ENCODE data around the gene GALNT10.

Gene GALNT10

DNA sequence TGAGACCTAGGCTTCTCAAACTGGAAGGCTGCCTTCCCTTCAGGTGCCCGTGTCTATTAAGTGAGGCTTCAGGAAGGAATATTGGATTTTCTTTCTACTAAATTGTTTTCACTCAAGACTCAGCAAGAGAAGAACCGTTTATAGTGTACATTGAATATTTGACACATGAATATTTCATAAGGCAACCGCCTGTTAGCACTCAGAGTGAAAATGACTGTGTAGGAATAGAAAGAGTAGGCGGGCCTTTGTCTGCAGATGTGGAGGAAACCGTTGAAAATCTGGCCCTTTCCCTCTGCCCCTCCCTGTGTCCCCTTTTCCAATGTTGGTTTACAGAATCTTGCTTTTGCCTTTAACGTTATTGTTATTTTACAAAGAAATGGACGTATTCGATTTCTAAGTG is 261.4 kb downstream of the GALNT10 start:
- DNase-seq: no peak

GRCh38 chr5:154455585-154455984 is 265.1 kb downstream of the GALNT10 start:
- no peak for DNase-seq

DNA sequence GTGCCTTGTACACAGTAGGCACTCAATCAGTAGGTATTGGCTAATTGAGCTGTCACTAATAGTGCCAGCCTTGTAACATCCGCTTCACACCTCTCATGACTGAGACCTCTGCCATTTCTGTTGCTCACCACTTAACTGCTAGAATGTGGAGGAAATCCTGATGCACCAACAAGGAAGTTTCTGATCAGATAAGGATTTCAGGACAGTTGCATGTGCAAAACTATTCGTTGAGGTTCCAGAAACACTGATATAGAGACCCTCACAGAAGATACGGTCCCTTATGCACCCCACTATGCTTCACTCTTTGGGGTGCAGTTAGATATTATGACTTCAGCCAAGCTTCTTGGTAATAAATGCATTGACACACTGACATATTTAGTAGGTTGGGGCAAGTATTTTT is 266.0 kb downstream of the GALNT10 start:
- DNase-seq: no peak

DNA sequence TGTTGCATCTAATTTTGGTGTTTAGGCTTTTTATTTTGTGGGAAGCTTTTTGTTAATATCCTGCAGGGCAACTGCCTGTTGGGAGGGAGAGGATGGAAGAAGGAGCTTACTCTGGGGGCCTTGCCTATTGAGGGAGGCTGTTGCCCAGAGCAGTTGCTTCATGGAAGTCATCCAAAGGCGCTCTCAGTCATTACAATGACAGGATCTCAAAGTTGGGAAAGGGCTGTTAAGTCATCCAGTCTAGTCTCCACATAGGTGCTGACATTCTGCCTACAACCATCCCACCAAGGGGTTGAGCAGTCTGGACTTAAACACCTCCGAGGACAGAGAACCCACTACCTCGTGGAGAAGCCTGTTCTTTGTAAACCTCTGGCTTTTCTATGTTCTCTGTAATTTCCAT is 268.5 kb downstream of the GALNT10 start:
- DNase-seq: no peak

DNA sequence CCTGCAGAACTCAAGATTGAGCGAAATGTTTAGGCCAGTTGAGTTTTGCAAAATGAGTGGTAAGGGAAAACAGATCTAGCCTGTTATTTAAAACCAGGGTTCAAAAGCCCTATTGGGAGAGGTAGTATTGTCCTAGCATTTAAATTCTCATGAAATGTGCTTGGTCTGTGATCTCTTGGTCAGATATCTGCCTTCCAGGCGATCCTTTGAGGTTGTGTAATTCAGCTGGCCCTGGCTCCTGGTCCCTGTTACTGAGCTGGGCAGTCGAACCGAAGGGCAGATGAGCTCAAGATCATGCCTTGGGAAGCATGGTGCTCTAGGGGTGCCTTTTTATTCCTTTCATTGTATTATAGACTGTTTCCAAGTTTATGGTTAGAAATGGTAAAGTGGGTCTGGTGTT is 269.6 kb downstream of the GALNT10 start:
- no peak for DNase-seq

DNA sequence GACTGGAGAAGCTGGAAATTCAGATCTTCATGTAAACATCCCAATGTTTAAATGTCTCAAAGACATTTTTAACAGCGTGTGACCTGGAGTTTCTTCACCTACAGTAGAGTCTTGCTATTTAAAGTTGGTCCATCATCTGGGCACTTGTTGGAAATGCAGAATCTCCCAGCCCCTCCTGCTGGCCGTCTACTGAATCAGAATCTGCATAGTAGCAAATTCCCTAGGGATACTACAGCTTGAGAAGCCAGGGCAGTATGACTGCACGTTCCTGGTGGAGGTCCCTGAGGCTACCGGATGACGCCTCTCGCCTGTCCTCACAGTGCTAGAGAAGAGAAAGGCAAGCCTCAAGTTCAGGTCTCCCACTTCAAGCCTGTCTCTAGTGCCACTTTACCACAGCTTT is 271.0 kb downstream of the GALNT10 start:
- no peak for DNase-seq

- no peak for DNase-seq
Observed at GRCh38 chr5:154464438-154464837, 273.9 kb downstream of the GALNT10 start.

DNA sequence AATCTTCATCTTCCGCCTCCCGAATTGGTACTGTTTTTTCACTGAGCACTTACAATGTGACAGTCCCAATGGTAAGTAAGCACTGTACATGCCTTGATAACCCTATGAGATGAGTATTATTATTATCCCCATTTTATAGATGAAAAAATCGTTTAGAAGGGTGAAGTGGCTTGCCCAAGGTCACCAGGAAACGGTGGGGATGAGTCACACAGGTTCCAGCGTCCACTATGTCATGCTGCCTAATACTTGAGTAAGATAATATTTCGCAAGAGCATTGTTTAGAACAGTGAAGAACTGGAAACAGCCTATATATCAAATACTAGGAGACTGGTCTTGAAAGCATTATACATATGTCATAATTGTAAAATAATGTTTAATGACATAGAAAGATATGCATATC is 274.6 kb downstream of the GALNT10 start:
- DNase-seq: no peak

DNA sequence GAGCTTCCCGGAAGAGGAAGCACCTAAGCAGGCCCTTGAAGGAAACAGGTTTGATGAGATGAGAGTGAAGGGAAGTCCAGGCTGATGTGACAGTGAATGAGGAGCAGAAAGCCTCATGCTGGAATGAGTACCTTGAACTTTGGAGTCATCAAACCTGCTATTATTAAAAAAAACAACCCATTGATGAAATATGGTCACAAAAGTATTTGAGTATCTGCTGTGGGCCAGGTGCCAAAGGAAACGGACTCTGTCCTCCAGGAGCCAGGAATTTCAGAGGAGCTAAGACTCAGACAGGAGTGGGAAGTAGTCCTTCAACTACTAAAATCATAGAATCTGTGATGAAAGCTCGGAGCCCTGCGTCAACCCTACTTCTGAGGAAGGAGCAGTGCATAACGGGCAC is 275.6 kb downstream of the GALNT10 start:
- DNase-seq: no peak

DNA sequence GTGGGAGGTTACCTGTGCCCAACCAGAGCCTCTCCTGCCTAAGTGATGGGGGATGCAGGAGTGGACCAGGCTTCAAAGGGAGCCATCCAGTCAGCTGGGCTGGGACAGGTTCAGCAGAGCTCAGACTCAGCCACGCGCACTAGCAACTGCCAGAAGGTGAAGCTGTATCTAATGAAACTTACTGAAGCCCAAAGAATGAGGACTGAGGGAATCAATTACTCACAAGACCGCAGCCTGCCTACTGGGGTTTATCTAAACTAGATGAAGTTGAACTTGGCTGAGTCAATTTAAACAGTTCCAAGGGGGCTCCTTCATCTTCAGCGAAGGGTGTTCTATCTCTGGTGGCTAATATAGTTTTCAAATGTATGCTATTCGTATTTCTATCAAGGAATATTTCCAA is 276.1 kb downstream of the GALNT10 start:
- DNase-seq: no peak

- peak; percentile 80 for DNase-seq
Observed at GRCh38 chr5:154467655-154468354, 277.3 kb downstream of the GALNT10 start.

- no peak for DNase-seq
Observed at GRCh38 chr5:154470137-154470536, 279.6 kb downstream of the GALNT10 start.

Measured in stimulated activated CD4-positive, alpha-beta T cell treated with anti-CD3 and anti-CD28 coated beads, Interleukin-12 subunit alpha, Interleukin-12 subunit beta, amount 100 ng/mL, for 4 hours (primary cell).